Endothelial cell of umbilical vein (primary cell): Measurements from ENCODE around the gene MID1IP1. TPM values are rescaled to one million over a fixed set of nuclear protein-coding genes. Genes with fewer than 3 reads are reported as not detected.

Source experiments
- BruUV-seq: library from RNA; stranded (reverse); fragments of 400-500 nt; replicated peaks from 2 replicates; lab custom pipeline; 2021; lab: Mats Ljungman, UMichigan
- CTCF ChIA-PET: fragments of 300-600, 350-600 bp; sonication (Branson Sonifier 250); formaldehyde crosslinking; loops from one replicate; lab custom pipeline; 2021; ENCODE audit warnings: antibody characterized with exemption, inconsistent platforms; lab: Charles Lee
- POLR2A ChIA-PET: fragments of 300-600, 350-600 bp; sonication (Branson Sonifier 250); formaldehyde crosslinking; loops from one replicate; lab custom pipeline; 2021; ENCODE audit warnings: antibody characterized with exemption, inconsistent platforms; lab: Charles Lee
- DNase-seq: peaks from one replicate; pipeline ENCODE4 v3.0.0-alpha.2; 2011; ENCODE audit warnings: low read depth, low spot score
- FAIRE-seq: peaks from 2 replicates; lab custom pipeline; 2011; peaks lifted over from hg19 to GRCh38; lab: Jason Lieb, UNC
- H2AFZ ChIP-seq: 2 replicates; pipeline ENCODE4 v1.6.0; 2012; ENCODE audit warnings: low read depth, low read length, control low read depth, inconsistent platforms
- H3K27ac ChIP-seq: 2 replicates; pipeline ENCODE4 v1.5.1; 2011; ENCODE audit warnings: low read depth, mild to moderate bottlenecking, control low read depth, low read length, moderate library complexity; ENCODE audit not compliant: insufficient read depth
- H3K27me3 ChIP-seq, 2 experiments: 2 replicates each; pipeline versions ENCODE4 v1.6.0 to v1.6.1; 2011; ENCODE audit warnings: low read length in 2 of 2, mixed read lengths in 1 of 2; ENCODE audit not compliant: control insufficient read depth in 2 of 2, insufficient read depth in 2 of 2
- H3K36me3 ChIP-seq, 2 experiments: 2 replicates in 1 of 2; 3 replicates in 1 of 2; pipeline ENCODE4 v1.5.1; 2011; ENCODE audit warnings: low read length in 2 of 2, mild to moderate bottlenecking in 1 of 2, moderate library complexity in 1 of 2; ENCODE audit not compliant: control insufficient read depth in 2 of 2, insufficient read depth in 2 of 2; ENCODE audit errors: extremely low read depth in 1 of 2
- H3K4me1 ChIP-seq: 3 replicates; pipeline ENCODE4 v1.5.1; 2011; ENCODE audit warnings: mild to moderate bottlenecking, low read length; ENCODE audit not compliant: control insufficient read depth, insufficient read depth; ENCODE audit errors: extremely low read depth
- H3K4me2 ChIP-seq: 2 replicates; pipeline ENCODE4 v1.6.1; 2011; ENCODE audit warnings: low read length, control low read depth, mixed read lengths; ENCODE audit not compliant: insufficient read depth
- H3K4me3 ChIP-seq, 3 experiments: fragments of 200-600 bp in 1 of 3; sonication (generic), shearing (Covaris generic) in 1 of 3; replicated peaks in 1 of 3; 2 replicates each; pipeline ENCODE4 v1.5.1; 2011 to 2016; ENCODE audit warnings: control low read depth in 3 of 3, low read length in 3 of 3, mild to moderate bottlenecking in 2 of 3, inconsistent platforms in 1 of 3, low read depth in 1 of 3, moderate library complexity in 1 of 3; ENCODE audit not compliant: insufficient read depth in 1 of 3
- H3K79me2 ChIP-seq: 2 replicates; pipeline ENCODE4 v1.6.0; 2012; ENCODE audit warnings: low read length, inconsistent platforms; ENCODE audit not compliant: control insufficient read depth, insufficient read depth
- H3K9ac ChIP-seq: replicated peaks from 2 replicates; pipeline ENCODE3; 2011; ENCODE audit warnings: low read length, control low read depth; ENCODE audit not compliant: insufficient read depth; ENCODE audit errors: extremely low read depth
- H3K9me1 ChIP-seq: replicated peaks from 3 replicates; pipeline ENCODE4 v1.6.0; 2011; ENCODE audit warnings: mild to moderate bottlenecking, low read length; ENCODE audit not compliant: control insufficient read depth, insufficient read depth; ENCODE audit errors: extremely low read depth
- H3K9me3 ChIP-seq: replicated peaks from 2 replicates; pipeline ENCODE4 v1.5.1; 2012; ENCODE audit warnings: low read length, inconsistent platforms; ENCODE audit not compliant: control insufficient read depth, insufficient read depth
- H4K20me1 ChIP-seq: replicated peaks from 2 replicates; pipeline ENCODE3; 2011; ENCODE audit warnings: mild to moderate bottlenecking, low read length; ENCODE audit not compliant: control insufficient read depth, insufficient read depth; ENCODE audit errors: extremely low read depth
- EZH2 ChIP-seq: IDR thresholded peaks from 2 replicates; pipeline ENCODE4 v1.6.1; 2012; ENCODE audit warnings: borderline replicate concordance, low read depth, mild to moderate bottlenecking, moderate library complexity, low read length, inconsistent platforms; ENCODE audit not compliant: severe bottlenecking
- FOS ChIP-seq: IDR thresholded peaks from 2 replicates; pipeline ENCODE4 v1.6.1; 2011; ENCODE audit warnings: mild to moderate bottlenecking, low read length, moderate library complexity, borderline replicate concordance; ENCODE audit not compliant: insufficient read depth
- GATA2 ChIP-seq: IDR thresholded peaks from 2 replicates; pipeline ENCODE4 v1.7.0; 2011; ENCODE audit warnings: low read depth, mild to moderate bottlenecking, moderate library complexity, mixed read lengths, low read length; ENCODE audit not compliant: insufficient read length, insufficient read depth
- JUN ChIP-seq: IDR thresholded peaks from 2 replicates; pipeline ENCODE4 v1.6.1; 2011; ENCODE audit warnings: borderline replicate concordance, low read depth; ENCODE audit not compliant: insufficient read length, insufficient read depth
- MYC ChIP-seq: IDR thresholded peaks from one replicate; pipeline ENCODE4 v1.6.1; 2011; ENCODE audit warnings: mild to moderate bottlenecking, low read depth, low read length
- POLR2A ChIP-seq: IDR thresholded peaks from 2 replicates; pipeline ENCODE4 v1.6.1; 2012; ENCODE audit warnings: low read depth, mild to moderate bottlenecking, control low read depth, low read length
- POLR2AphosphoS5 ChIP-seq: IDR thresholded peaks from 2 replicates; pipeline ENCODE4 v1.6.1; 2012; ENCODE audit warnings: low read depth, mild to moderate bottlenecking, control low read depth, low read length, moderate library complexity; ENCODE audit not compliant: insufficient read depth
- dilution Hi-C: fragments of 300-500 bp; cut with MboI; formaldehyde crosslinking; loops from one replicate; pipeline ENCODE4 v1.15.0; 2019; ENCODE audit warnings: low sequenced_read_pairs; ENCODE audit not compliant: extremely low pct_ligation_motif_present
- intact Hi-C: fragments of 100-400 bp; cut with micrococcal nuclease; formaldehyde crosslinking; loops from one replicate; pipeline ENCODE4 v1.10.0; 2022
- polyA plus RNA-seq, 4 experiments: library from polyadenylated mRNA; depleted of rRNA in 3 of 4; stranded (reverse) in 3 of 4; unstranded in 1 of 4; fragments of >200 nt; gene quantifications; 2 replicates each; pipeline versions ENCODE4 v1.2.1 to v1.2.3, GENCODE V29; 2011 to 2012; ENCODE audit warnings: missing spikeins in 1 of 4
- total RNA-seq: library from RNA; stranded (reverse); gene quantifications from 2 replicates; pipeline ENCODE4 v1.2.3, GENCODE V29; 2021
- TF ChIP-seq, protein P1 (sequence below): IDR thresholded peaks from 2 replicates; pipeline ENCODE4 v1.6.1; 2011; ENCODE audit not compliant: insufficient read depth, insufficient read length
- TF ChIP-seq, protein P2 (sequence below), 2 donors: IDR thresholded peaks; 1 replicate in 1 of 2; 2 replicates in 1 of 2; pipeline ENCODE4 v1.5.1; 2011; ENCODE audit warnings: low read length in 2 of 2, mild to moderate bottlenecking in 2 of 2, moderate library complexity in 2 of 2, control low read depth in 1 of 2, inconsistent platforms in 1 of 2, low read depth in 1 of 2; ENCODE audit not compliant: insufficient read depth in 1 of 2; ENCODE audit errors: extremely low read depth in 1 of 2

The MID1IP1 gene
- total and polyA plus RNA-seq, 2 donors (not counting 3 experiments of a cell fraction or from before 2014, with no cell fraction given) = 23.2 to 25.1 TPM

DNA sequence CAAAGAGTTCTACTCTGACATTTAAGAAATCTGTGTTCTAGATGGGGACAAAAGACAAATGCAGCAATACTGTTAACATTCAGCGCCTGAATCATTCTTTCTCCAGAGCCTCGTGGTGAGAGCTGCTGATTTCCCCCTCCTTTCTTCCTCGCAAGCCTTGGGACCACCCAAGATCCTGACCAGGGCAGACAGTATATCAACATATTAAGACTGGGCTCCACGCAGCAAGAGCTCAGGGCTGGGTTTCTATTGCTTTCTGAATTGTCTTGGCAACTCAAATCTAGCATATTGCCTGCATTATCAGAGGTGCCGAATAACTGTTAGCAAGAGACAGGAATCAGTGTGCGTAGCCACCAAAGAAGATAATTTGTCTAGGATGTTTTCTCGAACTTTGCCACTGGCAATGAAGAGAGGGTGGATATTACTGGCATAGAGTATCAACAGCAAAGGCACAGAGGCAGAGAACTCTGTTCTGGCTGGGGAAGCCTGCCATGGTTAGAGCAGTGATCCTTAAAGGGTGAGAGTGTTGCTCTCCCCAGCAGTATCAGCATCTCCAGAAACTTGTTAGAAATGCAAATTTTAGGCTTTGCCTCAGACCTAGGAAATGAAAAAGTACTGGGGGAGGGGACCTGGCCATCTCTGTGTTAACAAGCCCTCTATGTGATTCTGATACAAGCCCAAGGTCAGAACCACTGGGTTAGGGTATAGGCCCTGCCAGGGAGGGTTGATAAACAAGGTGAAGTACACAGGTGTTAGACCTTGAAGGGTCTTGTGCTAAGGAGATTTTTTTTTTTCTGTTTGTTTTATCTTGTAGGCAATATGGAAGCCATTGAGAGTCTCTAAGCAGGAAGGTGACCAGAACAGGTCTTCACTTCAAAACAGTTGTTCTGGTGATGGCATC is 46.2 kb upstream of the MID1IP1 start:
- H3K27ac ChIP-seq = no peak overlapping the region
- H3K27me3 ChIP-seq = peaks cover 0 to 2% of the 10 kb centered on the region in 2 experiments
- H3K79me2 ChIP-seq = no peaks in the 10 kb centered on the region
- no peaks in the 10 kb centered on the region for H3K9me1 ChIP-seq
- no peaks in the 10 kb centered on the region for H3K4me1 ChIP-seq
- no peaks in the 10 kb centered on the region for H3K36me3 ChIP-seq
- BruUV-seq = no TSS peak
- CTCF ChIA-PET = interaction anchor here (0.8 to 4.0 kb wide), 5 partner anchors 11 to 488 kb away, joined by 3 to 19 read pairs (median 3); no protein-coding TSS in a partner anchor
- no peaks in the 10 kb centered on the region for H3K9me3 ChIP-seq
- H4K20me1 ChIP-seq = no peaks in the 10 kb centered on the region
- H3K4me3 ChIP-seq = no peak overlapping the region
- FAIRE-seq = no peak
- dilution Hi-C loops = no loop called here
- H2AFZ ChIP-seq = no peak overlapping the region
- no peak overlapping the region for H3K9ac ChIP-seq
- DNase-seq = no peak
- POLR2A ChIA-PET = no interaction called here
- intact Hi-C loops = loop anchor here (1.0 to 5.0 kb wide), 3 partner anchors 230 to 487 kb away; no protein-coding TSS in a partner anchor
- H3K4me2 ChIP-seq = no peak overlapping the region
- TF ChIP-seq JUN (no peak), MYC (no peak), GATA2 (no peak), POLR2A (no peak), POLR2AphosphoS5 (no peak), FOS (no peak), EZH2 (no peak)
- TF ChIP-seq, protein P1, sequence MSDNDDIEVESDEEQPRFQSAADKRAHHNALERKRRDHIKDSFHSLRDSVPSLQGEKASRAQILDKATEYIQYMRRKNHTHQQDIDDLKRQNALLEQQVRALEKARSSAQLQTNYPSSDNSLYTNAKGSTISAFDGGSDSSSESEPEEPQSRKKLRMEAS = no peak
- TF ChIP-seq, protein P2, sequence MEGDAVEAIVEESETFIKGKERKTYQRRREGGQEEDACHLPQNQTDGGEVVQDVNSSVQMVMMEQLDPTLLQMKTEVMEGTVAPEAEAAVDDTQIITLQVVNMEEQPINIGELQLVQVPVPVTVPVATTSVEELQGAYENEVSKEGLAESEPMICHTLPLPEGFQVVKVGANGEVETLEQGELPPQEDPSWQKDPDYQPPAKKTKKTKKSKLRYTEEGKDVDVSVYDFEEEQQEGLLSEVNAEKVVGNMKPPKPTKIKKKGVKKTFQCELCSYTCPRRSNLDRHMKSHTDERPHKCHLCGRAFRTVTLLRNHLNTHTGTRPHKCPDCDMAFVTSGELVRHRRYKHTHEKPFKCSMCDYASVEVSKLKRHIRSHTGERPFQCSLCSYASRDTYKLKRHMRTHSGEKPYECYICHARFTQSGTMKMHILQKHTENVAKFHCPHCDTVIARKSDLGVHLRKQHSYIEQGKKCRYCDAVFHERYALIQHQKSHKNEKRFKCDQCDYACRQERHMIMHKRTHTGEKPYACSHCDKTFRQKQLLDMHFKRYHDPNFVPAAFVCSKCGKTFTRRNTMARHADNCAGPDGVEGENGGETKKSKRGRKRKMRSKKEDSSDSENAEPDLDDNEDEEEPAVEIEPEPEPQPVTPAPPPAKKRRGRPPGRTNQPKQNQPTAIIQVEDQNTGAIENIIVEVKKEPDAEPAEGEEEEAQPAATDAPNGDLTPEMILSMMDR (IDR thresholded peaks at IDR 0.05; ENCODE audit: extremely low read depth in 1 of 2, insufficient read depth in 1 of 2, low read depth in 1 of 2, low read length in 2 of 2) = no peak
